CD1c-positive myeloid dendritic cell (primary cell): ENCODE data around the gene CENPVL1.
"Not testable (repeated sequence)": the region's sequence is repeated elsewhere in the genome, so short reads cannot be mapped to it uniquely, and the experiment has no call there.

Experiments
- DNase-seq: peaks from one replicate; pipeline ENCODE4 v3.0.0-alpha.2; 2016; ENCODE audit errors: extremely low spot score

The CENPVL1 gene

DNA sequence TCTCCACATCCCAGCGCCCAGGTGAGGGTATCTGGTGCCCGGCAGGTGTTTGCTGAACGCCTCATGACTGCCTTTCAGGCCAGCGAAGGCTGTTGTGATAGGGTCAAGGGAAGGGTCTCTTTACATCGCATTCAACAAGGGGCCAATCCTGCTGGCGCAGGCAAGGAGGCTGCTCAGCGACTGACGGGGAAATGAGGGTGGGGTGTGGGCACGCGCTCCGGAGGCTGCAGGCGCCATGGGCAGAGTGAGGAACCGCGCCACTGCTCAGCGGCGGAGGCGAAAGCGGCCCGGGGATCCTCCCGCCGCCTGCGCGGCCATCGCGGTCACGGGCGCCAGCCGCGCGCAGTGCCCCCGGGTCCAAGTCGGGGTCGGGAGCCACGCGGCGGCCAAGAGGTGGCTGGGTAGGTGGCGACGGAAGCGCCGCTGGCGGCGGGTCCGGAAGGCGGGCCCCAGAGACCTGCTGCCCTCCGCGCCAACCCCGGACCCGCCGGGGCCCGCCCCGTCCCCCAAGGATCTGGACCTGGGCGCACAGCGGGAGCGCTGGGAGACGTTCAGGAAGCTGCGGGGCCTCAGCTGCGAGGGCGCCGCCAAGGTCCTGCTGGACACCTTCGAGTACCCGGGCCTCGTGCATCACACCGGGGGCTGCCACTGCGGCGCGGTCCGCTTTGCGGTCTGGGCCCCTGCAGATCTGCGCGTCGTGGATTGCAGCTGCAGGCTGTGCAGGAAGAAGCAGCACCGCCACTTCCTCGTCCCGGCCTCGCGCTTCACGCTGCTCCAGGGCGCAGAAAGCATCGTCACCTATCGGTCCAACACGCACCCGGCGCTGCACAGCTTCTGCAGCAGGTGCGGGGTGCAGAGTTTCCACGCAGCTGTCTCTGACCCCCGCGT is at the start of gene CENPVL1:
Gene CENPVL1, plus strand, starts transcription at position 236 of the 888 bp plus-strand sequence. Its CDS starts 0 bp downstream, at position 236.
- DNase-seq: not testable (repeated sequence)

DNA sequence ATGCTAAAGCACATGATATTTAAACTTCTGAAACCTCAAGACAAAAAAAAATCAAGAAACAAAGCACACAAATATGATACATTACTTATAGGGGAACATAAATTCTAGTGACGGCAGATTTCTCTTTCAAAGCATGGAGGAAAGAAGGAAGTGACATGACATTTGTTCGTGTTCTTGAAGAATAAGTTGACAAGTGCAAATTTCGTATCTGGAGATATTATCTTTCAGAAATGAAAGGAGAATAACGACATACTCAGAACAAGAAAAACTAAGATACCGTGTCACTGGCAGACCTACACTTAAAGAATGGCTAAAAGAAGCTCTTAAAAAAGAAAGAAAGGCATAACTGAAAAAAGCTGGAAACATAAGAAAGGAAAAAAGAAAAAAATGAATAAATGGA is 44.3 kb upstream of the CENPVL1 start:
- no peak for DNase-seq

DNA sequence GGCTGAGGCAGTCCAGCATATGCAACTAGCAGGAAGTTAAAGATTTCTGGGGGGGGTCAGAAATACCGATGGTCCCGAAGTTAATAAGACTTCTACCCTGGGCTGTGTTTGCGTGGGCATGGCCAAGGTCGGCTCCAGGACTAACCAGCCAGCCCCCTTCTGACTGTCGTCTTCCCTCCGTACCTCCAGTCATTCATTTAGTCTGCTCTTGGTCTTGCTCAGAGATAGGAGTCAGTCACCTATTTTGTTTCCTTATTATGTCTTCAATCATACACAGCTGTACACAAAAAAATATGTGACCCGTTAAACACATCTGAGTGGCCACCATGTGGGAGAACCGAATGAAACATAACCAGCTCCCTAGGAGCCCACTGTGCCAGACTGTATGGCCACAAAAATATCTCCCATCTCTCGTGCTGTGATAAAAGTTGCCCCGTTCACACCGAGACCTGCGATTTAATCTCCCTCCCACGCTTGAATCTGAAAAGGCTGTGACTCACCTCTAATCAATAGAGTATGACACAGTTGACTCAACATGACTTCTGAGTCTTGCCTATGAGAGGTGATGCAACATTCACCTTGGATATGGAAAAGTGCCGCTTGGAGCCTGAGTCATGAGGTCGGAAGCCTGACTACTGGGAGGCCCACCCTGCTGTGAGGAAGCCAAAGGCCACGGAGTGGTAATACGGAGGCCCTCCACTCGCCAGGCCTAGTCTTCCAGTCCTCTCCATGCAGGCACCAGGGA is 30.5 kb upstream of the CENPVL1 start:
- not testable (repeated sequence) for DNase-seq

DNA sequence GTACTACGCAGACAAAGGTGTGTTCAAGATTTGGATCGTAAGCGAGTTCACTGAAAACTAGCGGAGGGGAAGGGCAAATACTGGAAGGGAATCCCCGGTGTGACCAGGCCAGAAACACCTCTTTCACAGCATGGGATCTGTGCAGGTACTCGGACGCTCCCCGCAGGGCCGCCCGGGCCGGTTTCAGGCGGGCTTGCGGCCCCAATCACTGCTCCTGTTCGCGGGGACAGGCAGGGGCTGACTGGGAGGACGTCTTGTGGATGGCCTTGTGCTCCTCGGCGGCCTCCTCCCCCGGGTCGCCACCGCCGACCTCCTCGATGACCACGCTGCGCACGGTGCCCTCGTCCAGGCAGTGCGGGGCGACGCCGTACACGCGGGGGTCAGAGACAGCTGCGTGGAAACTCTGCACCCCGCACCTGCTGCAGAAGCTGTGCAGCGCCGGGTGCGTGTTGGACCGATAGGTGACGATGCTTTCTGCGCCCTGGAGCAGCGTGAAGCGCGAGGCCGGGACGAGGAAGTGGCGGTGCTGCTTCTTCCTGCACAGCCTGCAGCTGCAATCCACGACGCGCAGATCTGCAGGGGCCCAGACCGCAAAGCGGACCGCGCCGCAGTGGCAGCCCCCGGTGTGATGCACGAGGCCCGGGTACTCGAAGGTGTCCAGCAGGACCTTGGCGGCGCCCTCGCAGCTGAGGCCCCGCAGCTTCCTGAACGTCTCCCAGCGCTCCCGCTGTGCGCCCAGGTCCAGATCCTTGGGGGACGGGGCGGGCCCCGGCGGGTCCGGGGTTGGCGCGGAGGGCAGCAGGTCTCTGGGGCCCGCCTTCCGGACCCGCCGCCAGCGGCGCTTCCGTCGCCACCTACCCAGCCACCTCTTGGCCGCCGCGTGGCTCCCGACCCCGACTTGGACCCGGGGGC is 28.2 kb upstream of the CENPVL1 start:
- DNase-seq: not testable (repeated sequence)

DNA sequence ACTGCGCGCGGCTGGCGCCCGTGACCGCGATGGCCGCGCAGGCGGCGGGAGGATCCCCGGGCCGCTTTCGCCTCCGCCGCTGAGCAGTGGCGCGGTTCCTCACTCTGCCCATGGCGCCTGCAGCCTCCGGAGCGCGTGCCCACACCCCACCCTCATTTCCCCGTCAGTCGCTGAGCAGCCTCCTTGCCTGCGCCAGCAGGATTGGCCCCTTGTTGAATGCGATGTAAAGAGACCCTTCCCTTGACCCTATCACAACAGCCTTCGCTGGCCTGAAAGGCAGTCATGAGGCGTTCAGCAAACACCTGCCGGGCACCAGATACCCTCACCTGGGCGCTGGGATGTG is 27.6 kb upstream of the CENPVL1 start, which contains the start of gene CENPVL2:
Gene CENPVL2, minus strand, starts transcription at position 112 of the 343 bp plus-strand sequence. Its CDS starts 0 bp downstream, at position 112.
- DNase-seq: not testable (repeated sequence)

DNA sequence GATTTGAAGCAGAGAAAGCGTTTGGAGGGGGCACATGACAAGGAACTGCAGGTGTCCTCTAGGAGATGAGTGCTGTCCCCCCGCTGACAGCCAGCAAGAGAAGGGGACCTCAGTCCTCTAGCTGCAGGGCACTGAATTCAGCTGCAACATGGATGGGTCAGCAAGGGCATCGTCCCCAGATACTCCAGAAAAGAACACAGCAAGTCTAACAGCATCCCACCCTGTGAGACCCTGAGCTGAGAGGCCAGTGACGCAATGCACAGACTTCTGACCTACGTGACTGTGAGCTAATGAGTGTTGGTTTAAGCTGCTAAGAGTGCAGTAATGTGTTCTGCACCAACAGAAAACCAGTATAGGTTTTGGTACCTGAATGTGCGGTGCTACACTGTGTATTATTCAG is 16.1 kb upstream of the CENPVL1 start:
- no peak for DNase-seq

DNA sequence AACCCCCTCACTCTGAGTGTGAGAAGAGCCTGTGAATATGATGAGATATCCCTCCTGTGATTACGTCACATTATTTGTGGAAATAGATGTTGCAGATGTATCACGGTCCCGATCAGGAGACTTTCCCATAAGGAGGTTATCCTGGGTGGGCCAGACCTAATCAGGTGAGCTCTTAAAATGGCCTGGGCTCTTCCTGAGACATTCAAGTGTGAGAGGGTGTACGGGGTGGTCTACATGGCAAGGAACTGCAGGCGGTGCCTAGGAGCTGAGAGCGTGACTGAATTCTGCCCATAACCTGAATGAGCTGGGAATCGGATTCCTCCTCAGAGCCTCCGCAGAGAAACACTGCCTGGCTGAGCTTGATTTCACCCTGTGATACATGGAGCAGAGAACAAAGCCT is 12.9 kb upstream of the CENPVL1 start:
- DNase-seq: no peak

DNA sequence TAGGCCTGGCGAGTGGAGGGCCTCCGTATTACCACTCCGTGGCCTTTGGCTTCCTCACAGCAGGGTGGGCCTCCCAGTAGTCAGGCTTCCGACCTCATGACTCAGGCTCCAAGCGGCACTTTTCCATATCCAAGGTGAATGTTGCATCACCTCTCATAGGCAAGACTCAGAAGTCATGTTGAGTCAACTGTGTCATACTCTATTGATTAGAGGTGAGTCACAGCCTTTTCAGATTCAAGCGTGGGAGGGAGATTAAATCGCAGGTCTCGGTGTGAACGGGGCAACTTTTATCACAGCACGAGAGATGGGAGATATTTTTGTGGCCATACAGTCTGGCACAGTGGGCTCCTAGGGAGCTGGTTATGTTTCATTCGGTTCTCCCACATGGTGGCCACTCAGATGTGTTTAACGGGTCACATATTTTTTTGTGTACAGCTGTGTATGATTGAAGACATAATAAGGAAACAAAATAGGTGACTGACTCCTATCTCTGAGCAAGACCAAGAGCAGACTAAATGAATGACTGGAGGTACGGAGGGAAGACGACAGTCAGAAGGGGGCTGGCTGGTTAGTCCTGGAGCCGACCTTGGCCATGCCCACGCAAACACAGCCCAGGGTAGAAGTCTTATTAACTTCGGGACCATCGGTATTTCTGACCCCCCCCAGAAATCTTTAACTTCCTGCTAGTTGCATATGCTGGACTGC is 2.8 kb downstream of the CENPVL1 start:
- DNase-seq: not testable (repeated sequence)

DNA sequence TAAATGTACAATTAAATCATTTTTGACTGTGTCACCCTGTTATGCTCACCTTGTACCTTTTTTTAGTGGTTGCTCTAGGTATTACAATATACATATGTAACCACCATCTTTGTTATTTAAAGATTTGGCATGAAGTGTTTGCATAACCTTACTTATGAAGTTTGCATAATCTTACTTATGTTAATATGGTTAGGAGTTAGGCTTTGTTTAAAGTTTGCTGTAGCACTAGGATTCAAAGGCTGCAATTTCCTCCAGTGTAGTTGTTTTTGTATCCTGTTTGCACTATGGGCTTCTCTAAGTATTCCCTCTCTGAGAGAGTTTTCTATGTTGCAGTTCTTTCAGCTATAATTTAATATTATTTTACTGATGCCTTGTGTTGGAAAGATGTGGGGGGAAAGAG is 17.9 kb downstream of the CENPVL1 start:
- no peak for DNase-seq

DNA sequence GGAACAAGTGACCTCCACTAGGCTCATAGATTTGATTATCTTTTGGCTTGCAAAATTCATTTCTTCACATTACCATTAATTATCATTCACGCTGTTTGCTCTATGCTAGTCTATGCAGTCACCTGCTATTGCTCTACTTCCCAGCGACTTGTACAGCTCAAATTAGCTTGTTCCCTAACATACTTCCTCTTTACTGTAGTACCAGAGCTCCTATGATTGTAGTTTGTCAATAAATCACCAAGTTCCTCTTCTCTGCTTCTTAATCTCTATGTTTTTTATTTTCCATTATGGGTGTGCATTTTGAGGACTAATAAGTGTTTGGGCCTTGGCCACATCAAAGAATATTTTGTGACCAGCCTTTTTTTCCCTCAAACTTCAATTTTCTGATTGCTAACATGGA is 26.8 kb downstream of the CENPVL1 start:
- peak; percentile 30 for DNase-seq

DNA sequence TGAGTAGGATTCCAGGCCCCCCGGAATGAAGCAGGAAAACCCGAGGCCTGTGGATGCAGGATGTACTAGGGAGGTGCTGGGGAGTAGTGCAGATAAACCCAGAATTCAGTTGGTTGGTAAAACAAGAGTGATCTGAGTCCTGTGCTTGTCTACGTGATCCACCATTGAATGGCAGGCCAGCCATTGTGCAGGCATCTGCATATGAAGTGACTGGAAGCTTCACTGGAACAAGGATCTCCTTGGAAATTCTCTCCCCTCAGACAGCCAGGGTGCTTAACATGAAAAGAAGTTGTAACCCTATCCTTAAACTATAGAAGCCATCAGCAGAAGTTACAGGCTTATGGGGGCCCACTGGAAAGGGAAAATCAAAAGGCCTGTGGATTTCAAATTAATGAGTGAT is 32.3 kb downstream of the CENPVL1 start:
- DNase-seq: no peak

DNA sequence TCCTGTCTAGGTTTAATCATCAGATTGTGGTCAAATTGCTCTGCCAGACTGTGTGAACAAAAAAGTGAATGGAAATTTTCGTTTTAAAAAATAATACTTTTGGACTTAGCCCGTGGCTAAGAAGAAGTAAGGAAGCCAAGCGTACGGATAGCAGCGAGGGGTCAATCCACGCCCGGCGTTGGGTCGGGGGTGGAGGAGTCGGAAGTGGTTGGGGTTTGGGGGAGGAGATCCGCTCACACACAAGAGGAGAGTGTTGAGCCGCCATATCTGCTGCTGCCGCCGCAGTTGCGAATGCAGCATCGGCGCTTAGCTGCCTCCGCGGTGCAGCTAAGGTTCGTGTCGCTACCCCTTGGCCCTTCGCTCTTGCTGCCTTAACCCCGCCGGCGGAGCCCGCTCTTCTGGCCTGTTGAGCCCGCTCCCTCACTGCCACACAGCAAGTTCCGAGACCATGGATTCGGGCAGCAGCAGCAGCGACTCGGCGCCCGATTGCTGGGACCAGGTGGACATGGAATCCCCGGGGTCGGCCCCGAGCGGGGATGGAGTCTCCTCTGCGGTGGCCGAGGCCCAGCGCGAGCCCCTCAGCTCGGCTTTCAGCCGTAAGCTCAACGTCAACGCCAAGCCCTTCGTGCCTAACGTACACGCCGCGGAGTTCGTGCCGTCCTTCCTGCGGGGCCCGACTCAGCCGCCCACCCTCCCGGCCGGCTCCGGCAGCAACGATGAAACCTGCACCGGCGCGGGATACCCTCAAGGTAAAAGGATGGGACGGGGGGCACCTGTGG is 33.1 kb downstream of the CENPVL1 start, which contains the start of gene GSPT2:
Gene GSPT2, plus strand, starts transcription at position 264 of the 779 bp plus-strand sequence. Its CDS starts 185 bp downstream, at position 449.
- DNase-seq: peak; percentile 47

DNA sequence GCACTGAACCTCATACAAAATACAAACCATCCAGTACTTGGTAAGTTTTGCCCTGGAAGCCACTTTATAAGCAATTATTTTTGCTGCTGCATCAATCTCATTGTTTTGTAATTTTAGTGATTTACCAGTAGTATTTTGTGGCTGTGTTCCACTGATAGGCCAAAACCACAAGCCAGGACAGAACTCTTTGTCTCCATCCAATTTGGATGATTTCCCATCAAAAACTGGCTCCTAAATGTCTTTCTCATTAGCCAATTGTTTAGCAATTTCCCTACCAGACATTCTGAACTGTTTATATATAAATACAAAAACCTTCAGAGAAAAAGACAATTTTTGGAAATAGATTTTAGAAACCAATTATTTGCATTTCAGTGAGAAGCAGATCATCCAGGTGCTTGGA is 37.4 kb downstream of the CENPVL1 start:
- DNase-seq: no peak

DNA sequence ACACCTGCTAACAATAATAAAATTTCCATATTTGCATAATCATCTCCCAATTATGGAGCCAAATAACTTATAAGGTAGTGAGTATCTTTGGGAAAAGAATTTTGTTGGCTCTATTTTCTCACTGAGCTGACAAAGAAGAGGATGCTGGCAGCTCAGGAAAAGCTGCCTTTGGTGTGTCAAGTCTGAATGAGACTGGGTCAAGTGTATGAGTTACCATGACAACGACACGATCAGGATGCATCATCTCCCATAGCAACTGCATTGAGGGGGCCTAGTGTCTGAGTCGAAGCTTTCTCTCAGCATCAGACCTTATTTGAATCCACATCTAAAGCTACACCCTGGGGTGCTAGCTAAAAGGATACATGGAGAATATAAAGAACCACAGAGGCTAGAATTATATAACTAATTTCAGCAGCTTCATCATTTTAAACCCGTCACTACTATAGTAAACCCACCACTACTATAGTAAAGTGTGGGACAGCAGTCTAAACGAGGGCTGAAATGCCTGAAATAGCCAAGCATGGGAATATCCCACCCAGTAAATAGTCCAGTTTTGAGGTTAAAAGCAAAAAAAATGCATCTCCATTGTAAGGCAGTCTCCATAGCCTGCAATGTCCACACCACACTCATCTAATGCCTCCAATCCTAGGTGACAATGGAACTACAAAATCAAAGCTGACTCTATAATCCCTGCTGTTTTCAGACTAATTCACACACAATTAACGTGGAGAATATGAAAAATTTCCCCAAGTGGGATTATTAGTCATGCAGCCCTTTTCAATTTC is 48.9 kb downstream of the CENPVL1 start:
- DNase-seq: no peak

DNA sequence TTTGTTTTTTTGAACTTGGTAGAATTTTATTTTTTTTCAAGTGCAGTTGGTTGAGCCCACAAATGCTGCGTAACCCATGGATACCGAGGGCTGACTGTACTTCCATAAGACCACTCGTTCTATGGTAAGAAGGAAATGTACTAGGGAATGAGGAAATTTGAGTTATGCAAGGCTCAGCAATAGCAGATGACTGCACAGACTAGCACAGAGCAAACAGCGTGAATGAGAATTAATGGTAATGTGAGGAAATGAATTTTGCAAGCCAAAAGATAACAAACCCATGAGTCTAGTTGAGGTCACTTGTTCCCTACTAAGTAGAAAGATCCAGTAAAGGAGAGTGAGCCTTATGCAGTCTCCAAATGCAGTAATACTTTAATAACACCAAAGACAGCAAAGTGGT is 50.3 kb downstream of the CENPVL1 start:
- DNase-seq: no peak
